A673 (cell line): ENCODE measurements around the gene C1orf141.

ENCODE experiments used
- EZH2 ChIP-seq: fragments of 200-600 bp; sonication (generic); IDR thresholded peaks from 2 replicates; pipeline ENCODE4 v1.6.1; 2017; ENCODE audit warnings: borderline replicate concordance, low read depth, mild to moderate bottlenecking, mixed read lengths, antibody characterized with exemption, low read length; ENCODE audit not compliant: poor library complexity, severe bottlenecking
- TF ChIP-seq, protein P1 (sequence below): fragments of 300-800, 200-600 bp; sonication (generic); conservative IDR thresholded peaks from 2 replicates; pipeline ENCODE4 v1.5.1; 2017; ENCODE audit warnings: low read depth, mild to moderate bottlenecking, antibody characterized with exemption, low read length, moderate library complexity, mixed read lengths

DNA sequence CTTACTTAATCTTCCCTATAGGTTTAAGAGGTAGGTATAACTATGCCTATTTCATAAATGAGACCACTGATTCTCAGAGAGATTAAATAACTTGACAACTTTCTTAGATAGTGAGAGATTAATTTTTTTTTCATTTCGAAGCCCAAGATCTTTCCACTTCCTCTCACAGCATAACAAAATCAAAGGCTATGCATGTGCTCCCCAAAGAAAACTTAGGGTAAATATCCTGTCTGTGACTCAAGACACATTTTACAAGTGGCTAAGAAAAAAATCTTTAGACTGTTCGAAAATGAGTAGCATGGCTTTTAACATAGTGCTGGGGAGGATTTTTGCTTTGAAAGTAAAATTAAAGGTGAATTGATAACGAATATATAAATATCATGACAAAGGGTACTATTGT, 8.2 kb upstream of the C1orf141 start:
- TF ChIP-seq, protein P1, sequence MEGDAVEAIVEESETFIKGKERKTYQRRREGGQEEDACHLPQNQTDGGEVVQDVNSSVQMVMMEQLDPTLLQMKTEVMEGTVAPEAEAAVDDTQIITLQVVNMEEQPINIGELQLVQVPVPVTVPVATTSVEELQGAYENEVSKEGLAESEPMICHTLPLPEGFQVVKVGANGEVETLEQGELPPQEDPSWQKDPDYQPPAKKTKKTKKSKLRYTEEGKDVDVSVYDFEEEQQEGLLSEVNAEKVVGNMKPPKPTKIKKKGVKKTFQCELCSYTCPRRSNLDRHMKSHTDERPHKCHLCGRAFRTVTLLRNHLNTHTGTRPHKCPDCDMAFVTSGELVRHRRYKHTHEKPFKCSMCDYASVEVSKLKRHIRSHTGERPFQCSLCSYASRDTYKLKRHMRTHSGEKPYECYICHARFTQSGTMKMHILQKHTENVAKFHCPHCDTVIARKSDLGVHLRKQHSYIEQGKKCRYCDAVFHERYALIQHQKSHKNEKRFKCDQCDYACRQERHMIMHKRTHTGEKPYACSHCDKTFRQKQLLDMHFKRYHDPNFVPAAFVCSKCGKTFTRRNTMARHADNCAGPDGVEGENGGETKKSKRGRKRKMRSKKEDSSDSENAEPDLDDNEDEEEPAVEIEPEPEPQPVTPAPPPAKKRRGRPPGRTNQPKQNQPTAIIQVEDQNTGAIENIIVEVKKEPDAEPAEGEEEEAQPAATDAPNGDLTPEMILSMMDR = no peak
- TF ChIP-seq EZH2 = no peak
